PC-3 (cell line): ENCODE measurements around the gene PPP1R14C.

Experiments
- CTCF ChIP-seq: fragments of 300-600 bp; sonication (generic); conservative IDR thresholded peaks from 2 replicates; pipeline ENCODE4 v1.5.1; 2017; ENCODE audit warnings: antibody characterized with exemption, low read depth, mild to moderate bottlenecking, low read length
- EZH2 ChIP-seq: fragments of 300-600 bp; sonication (generic); IDR thresholded peaks from one replicate; pipeline ENCODE4 v1.6.1; 2017; ENCODE audit warnings: antibody characterized with exemption, mild to moderate bottlenecking, low read length; ENCODE audit not compliant: unreplicated experiment
- EZH2phosphoT487 ChIP-seq: fragments of 300-600 bp; sonication (generic); IDR thresholded peaks from 2 replicates; pipeline ENCODE4 v1.6.1; 2018; ENCODE audit warnings: mild to moderate bottlenecking, antibody characterized with exemption, low read length, borderline replicate concordance

GRCh38 chr6:150258381-150258780, 115.5 kb downstream of the PPP1R14C start:
- TF ChIP-seq CTCF (no peak), EZH2phosphoT487 (no peak), EZH2 (no peak)
